Neural cell (in vitro differentiated cells): ENCODE results near the gene CHRM1.

Experiments
- CTCF ChIP-seq: fragments of 450-650 bp; IDR thresholded peaks from 2 replicates; pipeline ENCODE4 v1.5.1; 2014; ENCODE audit warnings: antibody characterized with exemption, mild to moderate bottlenecking, moderate library complexity; ENCODE audit not compliant: poor library complexity, severe bottlenecking
- EP300 ChIP-seq: fragments of 450-650 bp; conservative IDR thresholded peaks from 2 replicates; pipeline ENCODE4 v1.6.1; 2014; ENCODE audit warnings: antibody characterized with exemption, mild to moderate bottlenecking, moderate library complexity; ENCODE audit not compliant: poor library complexity, severe bottlenecking
- MXI1 ChIP-seq: fragments of 450-650 bp; conservative IDR thresholded peaks from 2 replicates; pipeline ENCODE4 v1.6.1; 2014; ENCODE audit warnings: antibody characterized with exemption, mild to moderate bottlenecking; ENCODE audit not compliant: poor library complexity, severe bottlenecking
- POLR2AphosphoS5 ChIP-seq: IDR thresholded peaks from 2 replicates; pipeline ENCODE4 v1.6.1; 2012
- RAD21 ChIP-seq: fragments of 450-650 bp; conservative IDR thresholded peaks from 2 replicates; pipeline ENCODE4 v1.6.1; 2014; ENCODE audit warnings: antibody characterized with exemption, mild to moderate bottlenecking, moderate library complexity
- REST ChIP-seq: IDR thresholded peaks from 2 replicates; pipeline ENCODE4 v1.6.1; 2012; ENCODE audit warnings: borderline replicate concordance
- SMC3 ChIP-seq: fragments of 450-650 bp; conservative IDR thresholded peaks from 2 replicates; pipeline ENCODE4 v1.6.1; 2014; ENCODE audit warnings: antibody characterized with exemption, mild to moderate bottlenecking, moderate library complexity; ENCODE audit not compliant: poor library complexity
- TAF1 ChIP-seq: IDR thresholded peaks from 2 replicates; pipeline ENCODE4 v1.6.1; 2012; ENCODE audit warnings: low read depth

- TF ChIP-seq CTCF (no peak), REST (no peak), POLR2AphosphoS5 (no peak), RAD21 (no peak), EP300 (no peak), TAF1 (no peak), SMC3 (no peak), MXI1 (no peak)
These were observed 5.7 kb upstream of the CHRM1 start for GRCh38 chr11:62926680-62927455.
